HEK293T (cell line): ENCODE measurements around the gene MRPL10.

ENCODE experiments used
- FOXK2 ChIP-seq: fragments of 450-650 bp; IDR thresholded peaks from 2 replicates; pipeline ENCODE4 v1.6.1; 2016; ENCODE audit warnings: mild to moderate bottlenecking
- SP1 ChIP-seq: fragments of 450-650 bp; IDR thresholded peaks from 2 replicates; pipeline ENCODE4 v1.6.1; 2017

DNA sequence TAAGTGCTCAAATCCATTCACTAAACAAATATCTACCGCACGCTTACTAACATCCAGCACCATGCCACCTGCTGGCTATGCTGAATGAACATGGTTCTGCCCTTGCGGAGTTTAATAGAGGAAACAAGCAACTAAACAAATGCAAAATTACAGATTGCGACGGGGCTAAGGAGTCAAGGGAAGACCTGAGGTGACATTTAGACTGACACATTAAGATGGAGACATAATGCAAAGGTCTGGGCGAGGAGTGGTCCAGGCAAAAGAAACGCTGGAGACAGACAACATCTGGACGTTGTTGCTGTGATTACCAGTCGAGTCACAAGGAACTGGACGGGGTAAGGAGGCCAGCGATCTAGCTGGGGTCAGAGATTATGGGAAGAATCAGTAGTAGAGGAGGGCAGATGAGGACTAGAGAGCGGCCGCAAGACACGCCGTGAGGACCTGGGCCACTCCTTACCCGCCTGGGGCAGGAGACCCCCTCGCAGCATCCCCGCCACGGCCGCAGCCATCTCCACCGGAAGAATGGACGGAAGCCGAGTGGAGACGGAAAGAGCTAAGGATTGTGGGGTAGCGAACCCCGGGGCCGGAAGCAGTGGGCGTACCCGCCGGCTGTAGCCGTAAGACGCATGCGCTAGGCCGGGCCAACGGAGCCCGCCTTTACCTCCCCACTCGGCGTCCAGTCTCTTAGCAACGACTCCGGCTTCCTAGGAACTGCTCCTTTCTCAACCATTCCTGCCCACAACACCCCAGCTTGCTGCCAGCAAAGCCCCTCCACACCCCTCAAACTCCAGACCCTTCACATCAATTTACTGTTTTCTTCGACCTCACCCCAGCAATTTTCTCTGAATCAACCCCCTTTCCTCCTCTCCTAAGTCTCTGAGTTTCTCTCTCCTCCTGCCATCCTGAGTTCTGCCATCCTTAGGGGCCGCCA lies at the start of gene MRPL10, which contains the start of gene LRRC46:
- TF ChIP-seq FOXK2 (no peak), SP1 (no peak)
